Measurements from ENCODE around the gene ADH5.

GRCh38 chr4:99120501-99120900 lies 31.9 kb upstream of the ADH5 start:
- TF ChIP-seq EZH2phosphoT487 (IDR thresholded peaks at IDR 0.05; ENCODE audit: insufficient read depth, low read depth), result no peak
- TF ChIP-seq EZH2 (IDR thresholded peaks at IDR 0.05; ENCODE audit: insufficient read depth, poor library complexity, severe bottlenecking), result no peak

Measured in GM23248 (cell line).